UCSD-AML1 (cell line): Measurements from ENCODE around the gene CCDC92.
A peak's percentile ranks its signal among the peaks of the same experiment; 100 is the strongest.

Experiments
- DNase-seq: peaks from one replicate; lab custom pipeline; 2025; ENCODE audit not compliant: unreplicated experiment; lab: John Stamatoyannopoulos, UW

CCDC92 gene, protein sequence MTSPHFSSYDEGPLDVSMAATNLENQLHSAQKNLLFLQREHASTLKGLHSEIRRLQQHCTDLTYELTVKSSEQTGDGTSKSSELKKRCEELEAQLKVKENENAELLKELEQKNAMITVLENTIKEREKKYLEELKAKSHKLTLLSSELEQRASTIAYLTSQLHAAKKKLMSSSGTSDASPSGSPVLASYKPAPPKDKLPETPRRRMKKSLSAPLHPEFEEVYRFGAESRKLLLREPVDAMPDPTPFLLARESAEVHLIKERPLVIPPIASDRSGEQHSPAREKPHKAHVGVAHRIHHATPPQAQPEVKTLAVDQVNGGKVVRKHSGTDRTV

DNA sequence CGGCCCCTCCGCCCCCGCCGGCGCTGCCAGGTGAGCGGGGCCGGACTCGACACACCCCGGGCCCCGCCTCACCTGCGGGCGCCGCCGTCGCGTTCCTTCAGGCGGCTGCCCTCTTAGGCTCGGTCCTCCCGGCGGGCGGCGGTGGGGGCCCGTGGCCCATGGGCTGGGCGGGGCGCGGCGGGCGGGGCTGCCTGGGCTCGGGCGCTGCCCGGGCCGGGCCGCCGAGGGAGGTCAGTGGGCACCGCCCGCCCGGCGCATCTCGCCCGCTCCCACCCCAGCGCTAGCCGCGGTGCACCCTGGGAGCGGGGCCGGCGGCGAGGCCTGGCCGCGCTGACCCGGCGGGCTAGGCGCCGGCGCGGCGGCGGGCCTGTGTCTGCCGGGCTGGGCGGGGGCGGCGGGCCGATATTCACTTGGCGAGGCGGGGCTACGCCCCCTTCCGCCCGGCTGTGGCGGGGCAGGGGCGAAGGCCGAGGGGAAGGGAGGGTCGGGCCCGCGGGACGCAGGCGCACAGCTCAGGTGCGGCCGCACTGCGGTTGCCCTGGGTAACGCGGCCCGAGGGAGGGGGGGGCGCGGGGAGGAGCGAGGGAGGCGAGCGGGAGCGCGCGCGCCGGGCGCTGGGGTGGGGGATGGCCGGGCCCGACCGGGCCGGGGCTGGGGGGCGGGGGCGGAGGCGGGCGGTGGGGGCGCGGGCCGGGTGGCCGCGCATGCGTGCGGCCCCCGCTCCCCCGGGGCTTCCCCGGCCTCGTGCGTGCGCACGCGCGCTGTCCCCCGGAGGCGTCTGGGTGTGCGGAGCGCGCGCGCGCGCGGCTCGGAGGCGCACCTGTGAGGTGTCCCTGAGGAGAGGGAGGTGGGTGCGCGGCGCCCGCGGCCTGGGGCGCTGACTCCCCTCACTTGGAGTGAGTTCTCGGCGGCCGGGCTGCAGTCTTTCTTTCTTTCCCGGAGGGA, at the start of gene CCDC92, which contains the start of gene ZNF664:
Gene CCDC92, minus strand, starts transcription at position 375 of the 945 bp plus-strand sequence. CDS start 28,526 bp downstream, outside the sequence.
Gene ZNF664, plus strand, starts transcription at position 759 of the 945 bp plus-strand sequence. CDS start 38,930 bp downstream, outside the sequence.
- DNase-seq: peak; percentile 91

DNA sequence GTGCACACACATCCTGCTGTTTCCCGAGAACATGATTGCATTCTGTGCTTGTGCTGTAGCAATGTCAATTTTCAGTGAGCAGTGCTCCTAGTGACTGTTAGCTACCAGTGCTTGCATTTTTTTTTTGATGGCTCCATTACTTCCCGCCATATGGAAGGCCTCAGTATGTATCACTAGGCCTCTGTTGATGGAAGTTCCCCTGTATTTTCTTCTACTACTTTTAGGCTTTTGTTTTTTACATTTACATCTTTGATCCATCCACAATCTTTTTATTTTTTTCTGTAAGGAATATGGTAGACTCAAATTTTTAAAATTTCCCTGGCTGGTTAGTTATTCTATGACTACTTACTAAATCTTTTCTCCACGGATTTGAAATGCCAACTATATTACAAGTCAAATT, 49.5 kb upstream of the CCDC92 start:
- no peak for DNase-seq

DNA sequence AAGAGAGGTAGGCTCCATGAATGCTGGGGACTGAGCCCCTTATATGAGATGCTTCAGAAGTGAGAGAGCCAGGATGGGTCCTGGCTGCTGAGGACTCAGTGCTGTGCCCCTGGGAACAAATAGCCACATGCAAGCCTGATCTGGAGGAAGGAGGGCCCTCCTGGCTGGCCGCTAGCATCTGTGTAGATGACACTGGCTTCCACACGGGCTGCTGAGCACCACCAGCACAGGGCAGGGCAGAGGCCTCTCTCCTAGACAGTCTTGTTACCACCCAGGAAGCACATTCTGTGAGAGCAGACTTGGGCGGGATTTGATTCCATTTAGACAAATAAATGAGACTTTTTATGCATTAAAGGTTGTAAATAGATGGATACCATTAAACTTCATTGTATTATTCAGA, 48.4 kb upstream of the CCDC92 start:
- DNase-seq: no peak

DNA sequence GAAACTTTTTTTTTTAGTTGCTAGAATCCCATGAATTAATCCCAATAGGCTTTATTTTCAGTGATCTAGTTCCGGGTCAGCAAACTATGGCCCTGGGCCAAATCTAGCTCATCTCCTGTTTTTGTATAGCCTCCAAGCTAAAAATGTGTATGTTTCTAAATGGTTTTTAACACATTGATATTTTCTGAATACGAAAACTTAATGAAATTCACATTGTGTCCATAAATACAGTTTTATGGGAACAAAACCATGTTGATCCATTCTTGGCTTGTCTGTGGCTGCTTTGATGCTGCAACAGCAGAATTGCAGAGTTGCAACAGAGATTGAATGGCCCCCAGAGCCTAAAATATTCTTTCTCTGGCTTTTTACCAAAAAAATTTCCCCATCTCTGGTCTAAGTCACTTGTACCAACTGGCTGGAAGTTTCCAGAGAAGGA, 47.9 kb upstream of the CCDC92 start:
- no peak for DNase-seq

DNA sequence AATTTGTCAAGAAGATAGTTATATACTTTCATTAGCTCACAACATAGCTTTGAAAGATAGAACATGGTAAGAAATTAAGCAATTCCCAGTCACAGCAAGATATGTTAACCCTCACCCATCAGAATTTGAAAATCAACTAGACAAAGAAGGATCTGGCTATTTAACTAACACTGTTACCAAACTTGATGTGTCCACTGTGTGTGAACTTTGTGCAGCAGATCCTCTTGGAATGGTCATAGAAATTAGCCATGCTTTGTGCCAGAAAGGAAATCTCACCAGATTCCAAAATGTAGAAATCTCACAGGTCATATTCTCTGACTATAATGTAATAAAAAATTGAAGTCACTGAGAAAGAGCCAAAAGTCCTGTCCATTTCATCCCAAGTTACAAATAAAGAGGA, 46.5 kb upstream of the CCDC92 start:
- no peak for DNase-seq

DNA sequence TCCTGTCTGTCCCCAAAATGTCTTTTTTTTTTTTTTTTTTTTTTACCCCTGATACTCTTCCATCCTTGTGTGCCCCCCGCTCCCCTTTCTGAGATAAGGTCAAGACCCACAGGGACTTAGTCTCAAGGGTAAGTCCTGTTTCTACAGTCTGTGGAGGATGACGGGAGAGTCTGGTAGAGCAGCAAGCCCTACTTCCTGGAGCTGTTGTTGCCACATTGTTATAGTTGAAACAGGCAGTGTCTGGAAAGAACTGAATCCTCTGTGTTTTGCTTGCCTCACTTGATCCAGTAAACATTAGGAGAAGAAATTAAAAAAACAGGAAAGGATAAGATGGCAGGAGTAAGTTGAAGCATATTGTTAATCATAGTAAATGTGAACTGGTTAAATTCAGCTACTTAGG, 45.9 kb upstream of the CCDC92 start:
- DNase-seq: no peak

DNA sequence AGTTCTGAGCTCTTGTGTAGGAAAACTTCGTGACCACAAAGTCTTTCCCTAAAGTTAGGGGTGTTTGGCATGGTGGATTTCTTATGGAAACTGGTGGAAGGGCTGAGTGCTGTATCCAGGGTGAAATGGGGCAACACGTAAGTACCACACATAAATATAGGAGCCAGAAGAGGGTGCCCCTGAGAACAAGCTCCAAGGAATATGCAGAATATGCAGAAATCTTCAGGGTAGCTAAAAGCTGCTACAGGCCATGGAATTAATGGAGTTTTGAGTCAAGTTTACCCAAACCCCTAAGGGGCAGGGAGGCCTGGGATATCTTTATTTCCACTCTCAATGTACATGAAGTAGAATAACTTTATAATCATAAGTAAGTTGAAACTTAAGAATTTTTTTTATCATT, 44.4 kb upstream of the CCDC92 start:
- DNase-seq: no peak

DNA sequence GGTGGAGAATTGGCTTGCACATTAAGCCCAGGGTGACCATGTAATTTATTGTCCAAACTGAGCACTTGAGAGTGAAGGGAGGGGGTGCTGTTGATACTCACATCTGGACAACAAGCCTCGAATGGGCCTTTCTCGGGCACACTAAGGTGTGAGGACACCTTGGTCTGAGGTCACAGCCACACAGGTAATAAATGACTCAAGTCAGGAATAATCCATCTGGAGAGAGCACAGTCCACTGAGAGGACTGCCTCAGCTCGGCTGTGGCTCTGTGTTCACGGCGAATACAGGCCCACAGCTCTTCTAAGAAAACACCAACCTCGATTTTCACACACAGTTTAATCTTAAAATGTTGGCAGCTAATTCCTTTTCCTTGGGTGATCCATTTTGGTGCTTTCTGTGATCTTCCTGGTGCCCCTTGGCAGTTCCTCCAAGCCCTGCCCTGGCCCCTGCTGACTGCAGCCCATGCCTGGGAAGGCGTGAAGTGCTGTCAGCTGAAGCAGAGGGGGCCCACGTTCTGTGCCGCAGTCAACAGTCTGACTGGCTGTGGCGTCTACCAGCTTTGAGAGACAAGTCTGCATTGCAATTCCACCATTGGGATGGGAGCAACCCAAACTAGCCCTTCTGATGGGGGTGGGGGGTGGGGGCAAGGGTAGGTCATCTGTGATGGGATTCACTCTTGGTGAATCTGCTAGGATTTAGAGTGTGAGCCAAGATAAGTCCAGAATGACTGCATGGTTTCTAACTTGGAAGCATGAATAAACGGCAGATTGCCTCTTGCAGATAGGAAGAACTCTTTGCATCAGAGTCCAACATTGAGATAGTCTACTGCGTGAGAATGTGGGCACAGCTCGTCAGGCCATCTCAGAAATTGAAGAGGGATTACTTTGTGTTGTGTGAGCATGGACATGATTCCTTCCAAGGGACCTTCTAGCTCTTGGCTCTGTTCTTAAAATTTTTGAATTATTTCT, 43.1 kb upstream of the CCDC92 start:
- DNase-seq: no peak

DNA sequence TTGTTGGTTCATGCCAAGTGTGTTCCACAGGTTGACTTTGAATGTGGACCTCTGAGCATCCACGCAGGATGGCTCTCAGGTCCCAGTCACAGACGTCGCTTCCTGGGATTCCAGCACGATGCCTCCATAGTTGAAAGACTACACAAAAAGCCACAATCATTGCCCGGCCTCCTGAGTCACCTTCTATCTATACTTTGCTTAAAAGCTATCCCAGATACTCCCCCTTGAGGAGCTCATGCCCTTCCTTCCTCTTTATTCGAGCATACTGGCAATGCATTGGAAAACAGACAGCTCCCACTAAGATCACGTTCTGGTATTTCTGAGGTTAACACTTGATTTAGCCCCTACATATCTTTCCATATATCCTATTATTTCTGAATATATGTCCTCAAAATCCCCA, 40.4 kb upstream of the CCDC92 start:
- DNase-seq: no peak

DNA sequence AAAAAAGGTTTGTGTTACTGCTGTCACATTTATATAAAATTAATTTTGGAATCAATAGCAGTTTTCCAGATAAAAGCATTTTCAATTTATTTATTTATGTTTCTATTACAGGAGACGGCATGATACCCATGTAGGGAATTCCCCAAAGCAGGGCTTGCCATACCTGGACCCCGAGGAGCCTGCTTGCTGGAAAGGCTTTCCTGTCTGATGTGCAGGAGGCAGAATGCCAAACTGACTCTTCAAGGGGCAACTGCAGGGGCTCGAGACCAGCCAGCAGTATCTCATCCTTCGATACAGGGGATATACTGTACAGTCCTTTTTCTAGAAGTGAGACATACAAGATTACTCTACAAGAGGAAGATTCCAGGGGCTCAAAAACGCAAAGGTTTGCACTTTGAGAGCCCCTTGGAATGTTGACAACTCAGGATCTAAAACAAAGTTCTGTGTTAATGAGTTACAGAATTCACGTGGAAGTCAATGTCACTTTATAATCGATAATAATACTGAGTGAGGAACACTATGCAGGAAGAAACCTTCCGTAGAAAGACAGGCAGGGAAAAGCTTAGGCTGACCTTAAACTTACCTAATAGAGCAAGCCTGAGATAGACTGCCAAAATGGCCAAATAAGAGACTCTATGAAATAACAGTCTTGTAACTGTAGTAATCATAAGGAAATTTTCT, 38.9 kb upstream of the CCDC92 start:
- DNase-seq: no peak

DNA sequence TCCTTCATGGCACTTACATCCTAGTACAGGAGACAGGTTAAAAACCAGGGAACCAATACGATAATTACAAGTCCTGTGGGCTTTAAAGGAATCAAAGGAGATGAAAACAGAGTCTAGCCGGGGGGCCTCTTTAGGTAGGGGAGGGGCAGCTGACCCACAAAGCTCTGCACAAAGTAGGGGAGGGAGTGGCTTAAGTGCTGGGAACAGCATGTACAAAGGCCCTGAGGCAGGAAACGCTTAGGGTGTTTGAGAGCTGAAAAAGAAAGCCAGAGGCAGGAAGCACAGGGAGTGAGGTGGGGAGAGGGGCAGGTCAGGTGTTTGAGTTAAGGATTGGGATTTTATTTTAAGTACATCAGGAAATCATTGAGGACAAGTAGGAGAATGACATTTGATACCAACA, 38.1 kb upstream of the CCDC92 start:
- no peak for DNase-seq

DNA sequence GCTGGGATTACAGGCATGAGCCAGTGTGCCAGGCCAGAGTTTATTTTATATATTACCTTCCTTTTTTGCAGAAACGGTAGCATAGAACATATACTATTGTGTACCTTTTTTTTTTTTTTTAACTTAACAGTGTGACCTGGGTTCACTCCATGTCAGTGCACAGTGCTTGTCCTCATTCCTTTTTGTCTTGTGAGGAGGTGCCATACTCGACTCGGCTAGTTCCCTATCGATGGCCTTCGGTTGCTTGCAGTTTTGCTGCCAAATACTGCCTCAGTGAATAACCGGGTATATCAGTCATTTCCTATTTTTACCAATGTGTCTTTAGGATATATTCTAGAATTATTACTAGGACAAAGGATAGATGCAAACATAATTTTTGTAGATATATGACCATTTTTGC, 37.1 kb upstream of the CCDC92 start:
- no peak for DNase-seq

DNA sequence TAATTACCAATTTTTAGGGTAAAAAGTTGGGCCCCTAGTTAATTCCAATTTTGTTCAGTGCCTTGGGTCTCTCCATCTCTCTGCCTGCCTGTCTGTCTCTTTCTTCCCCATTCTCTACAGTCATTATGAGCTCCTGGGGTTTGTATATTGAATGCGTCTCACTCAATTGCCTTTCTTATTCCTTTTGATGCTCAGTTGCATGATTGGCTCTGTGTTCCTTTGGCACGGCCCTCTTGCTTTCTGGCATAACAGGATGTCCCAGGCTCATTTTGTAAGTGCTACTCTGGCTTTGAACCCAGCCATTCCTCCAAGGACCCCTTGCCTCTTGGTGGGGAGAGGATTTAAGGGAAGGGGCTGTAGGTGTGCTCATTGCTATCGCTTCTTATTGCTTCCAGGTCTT, 36.0 kb upstream of the CCDC92 start:
- no peak for DNase-seq

DNA sequence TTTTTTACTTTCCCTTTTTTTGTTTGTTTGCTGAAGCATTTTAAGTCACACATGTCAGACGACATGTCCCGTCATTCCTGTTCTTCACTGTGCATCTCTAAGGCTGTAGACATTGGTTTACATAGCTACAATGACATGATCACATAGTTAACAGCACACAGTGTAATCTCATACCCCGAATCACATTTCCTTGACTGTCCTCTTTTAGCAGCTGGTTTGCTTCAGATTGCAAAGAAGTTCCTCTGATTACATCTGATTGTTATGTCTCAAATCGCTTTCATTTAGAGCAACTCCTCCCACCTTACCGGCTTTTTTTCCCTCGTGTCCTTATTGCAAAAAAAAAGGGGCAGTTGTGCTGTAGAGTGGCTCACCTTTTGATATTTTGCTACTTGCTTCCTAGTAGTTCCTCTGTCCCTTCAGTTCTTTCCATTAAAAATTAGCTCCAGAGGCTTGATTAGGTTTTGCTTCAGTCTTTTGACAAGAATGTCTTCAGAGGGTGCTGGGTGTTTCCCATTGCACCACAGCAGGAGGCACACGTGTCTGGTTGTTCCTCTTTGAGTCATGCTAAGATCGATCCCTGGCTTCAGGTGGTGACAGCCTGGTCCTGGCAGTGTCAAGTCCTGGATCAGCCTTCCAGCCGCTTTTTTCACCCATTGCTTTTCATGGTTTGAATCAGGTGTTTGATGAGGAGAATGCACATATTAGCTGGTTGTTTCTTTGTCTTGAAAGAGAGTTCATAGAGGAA, 35.4 kb upstream of the CCDC92 start:
- DNase-seq: no peak

DNA sequence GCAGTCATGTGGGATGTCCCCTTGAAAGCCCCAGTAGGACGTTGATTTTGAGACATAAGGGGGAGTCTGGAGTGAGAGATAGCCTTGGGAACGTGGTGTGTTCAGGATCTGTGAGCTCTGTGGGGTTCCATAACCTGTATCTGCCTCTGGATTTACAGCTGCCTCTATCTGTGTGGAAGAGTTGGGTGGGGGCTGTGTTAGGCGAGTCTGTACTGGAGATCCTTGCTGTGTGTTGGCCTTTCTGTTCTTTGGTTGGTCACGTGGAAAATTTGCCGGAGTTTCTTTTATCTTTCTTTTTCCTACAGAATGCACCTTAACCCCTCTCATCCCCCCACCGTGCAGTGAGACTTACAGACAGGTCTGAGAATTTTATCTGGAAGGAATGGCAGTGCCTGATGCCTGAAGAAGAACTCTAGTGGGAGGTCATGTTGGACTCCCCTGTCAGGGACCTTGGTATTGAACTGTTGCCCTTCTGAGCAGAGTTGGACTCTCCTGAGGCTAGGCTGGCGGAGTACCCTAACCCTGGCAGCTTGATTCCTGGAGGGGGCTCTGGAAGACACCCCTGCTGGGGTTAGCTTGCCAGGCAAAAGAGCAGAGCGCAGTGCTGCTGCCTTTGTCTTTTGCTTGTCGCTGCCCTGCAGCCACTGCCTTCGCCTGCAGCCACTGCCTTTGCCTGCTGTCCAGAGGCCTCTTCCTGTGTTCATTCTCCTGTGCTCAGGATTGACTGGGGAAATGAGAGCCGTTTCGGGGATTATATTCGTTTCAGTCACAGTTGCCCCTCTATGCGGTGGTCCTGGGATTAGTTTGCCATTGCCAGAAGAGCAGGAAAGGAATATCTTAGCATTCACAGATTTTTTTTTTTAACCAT, 34.4 kb upstream of the CCDC92 start:
- no peak for DNase-seq

DNA sequence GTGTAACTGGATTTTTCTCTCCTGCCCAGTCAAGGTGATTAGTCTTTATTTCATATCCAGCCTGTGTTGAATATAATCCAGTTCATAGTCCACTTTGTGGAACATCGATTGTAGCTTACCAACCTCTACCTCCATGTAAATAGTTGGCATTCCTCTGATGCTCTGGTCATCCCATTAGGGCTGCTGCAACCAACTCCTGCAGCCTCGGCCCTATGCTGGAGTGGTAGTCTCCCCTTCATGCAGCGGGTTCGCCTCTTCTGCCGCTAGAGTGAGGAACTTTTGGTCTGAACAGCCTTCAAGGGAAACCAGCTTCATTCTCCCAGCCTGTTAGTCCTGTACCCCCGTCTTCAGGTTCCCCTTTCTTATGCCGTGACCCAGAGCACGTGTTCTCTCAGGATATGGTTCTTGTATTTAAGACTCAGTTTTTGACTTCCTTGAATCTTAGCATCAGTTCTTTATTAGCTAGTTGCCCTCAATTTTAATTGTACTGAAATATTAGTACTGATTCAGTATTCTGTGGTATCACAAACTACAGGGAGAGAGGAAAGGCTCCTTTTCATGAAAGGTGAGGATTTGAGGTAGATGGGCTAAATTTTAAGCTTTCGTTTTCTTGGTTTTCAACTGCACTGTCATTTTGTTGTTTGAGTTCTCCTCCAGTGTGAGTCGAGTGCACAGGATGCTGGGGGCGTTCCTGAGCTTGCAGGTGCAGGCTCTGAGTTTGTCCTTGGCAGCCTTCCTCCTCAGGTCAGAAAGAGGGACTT, 33.6 kb upstream of the CCDC92 start:
- DNase-seq: no peak

DNA sequence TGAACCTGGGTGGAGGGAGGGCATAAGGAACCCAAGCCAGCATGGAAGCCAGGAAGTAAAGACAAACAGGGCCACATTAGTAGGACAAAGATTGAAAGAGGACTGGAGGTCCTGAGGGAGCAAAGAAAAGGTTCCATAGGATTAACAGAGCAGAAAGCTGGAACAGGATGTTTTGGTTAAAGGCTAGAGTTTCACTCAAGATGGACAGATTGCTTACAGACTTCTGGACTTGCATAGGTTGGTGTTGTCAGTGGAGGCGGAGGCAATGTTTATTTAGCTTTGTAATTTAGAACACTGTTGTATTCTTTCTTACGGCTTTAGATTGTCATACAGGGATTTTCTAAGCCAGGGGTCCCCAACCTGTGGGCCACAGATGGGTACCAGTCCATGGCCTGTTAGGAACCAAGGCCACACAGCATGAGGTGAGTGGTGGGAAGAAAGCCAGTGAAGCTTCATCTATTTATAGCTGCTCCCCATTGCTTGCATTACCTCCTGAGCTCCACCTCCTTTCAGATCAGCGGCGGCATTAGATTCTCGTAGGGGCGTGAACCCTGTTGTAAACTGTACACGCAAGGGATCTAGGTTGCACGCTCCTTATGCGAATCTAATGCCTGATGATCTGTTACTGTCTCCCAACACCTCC, 31.7 kb upstream of the CCDC92 start:
- no peak for DNase-seq
